Measurements from ENCODE around the gene PPEF1.
"Not testable (repeated sequence)": the region's sequence is repeated elsewhere in the genome, so short reads cannot be mapped to it uniquely, and the experiment has no call there.

Gene PPEF1

GRCh38 chrX:18761750-18762149, 54.3 kb downstream of the PPEF1 start:
- TF ChIP-seq CTCF (IDR thresholded peaks at IDR 0.05; ENCODE audit: insufficient read depth, missing control alignments) = no peak
- FAIRE-seq (no peak), DNase-seq (ENCODE audit: insufficient read length, low spot score) (no peak)

DNA sequence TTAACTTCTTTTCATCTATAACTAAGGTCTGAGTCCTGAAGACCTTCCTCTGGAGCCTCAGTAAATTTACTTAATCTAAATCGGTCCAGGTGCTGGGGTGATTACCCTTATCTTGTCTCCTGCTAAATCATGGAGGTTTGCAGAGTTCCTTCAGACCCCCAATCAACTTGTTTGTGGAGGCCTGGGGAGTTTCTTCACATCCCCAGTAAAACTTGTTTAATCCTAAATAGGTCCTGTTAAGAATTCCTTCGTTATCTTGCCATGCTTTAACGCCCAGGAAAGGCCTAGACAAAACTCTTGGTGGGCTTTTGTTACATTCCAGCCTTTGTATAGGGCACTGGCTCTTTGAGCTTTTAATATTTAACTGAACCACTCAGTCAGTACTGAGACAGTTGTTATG, 55.7 kb downstream of the PPEF1 start:
- DNase-seq (ENCODE audit: insufficient read length, low spot score) = not testable (repeated sequence)

GRCh38 chrX:18769364-18769763, 61.9 kb downstream of the PPEF1 start:
- no peak for TF ChIP-seq CTCF (IDR thresholded peaks at IDR 0.05; ENCODE audit: insufficient read depth, missing control alignments)
- no peak for DNase-seq (ENCODE audit: insufficient read length, low spot score)
- no peak for FAIRE-seq

More for the DNA sequence above, 55.7 kb downstream of the PPEF1 start:
- FAIRE-seq = not testable (repeated sequence)

GRCh38 chrX:18769812-18770573, 62.5 kb downstream of the PPEF1 start:
- TF ChIP-seq CTCF (IDR thresholded peaks at IDR 0.05; ENCODE audit: insufficient read depth, missing control alignments) = no peak
- FAIRE-seq (peak; percentile 80), DNase-seq (ENCODE audit: insufficient read length, low spot score) (no peak)

DNA sequence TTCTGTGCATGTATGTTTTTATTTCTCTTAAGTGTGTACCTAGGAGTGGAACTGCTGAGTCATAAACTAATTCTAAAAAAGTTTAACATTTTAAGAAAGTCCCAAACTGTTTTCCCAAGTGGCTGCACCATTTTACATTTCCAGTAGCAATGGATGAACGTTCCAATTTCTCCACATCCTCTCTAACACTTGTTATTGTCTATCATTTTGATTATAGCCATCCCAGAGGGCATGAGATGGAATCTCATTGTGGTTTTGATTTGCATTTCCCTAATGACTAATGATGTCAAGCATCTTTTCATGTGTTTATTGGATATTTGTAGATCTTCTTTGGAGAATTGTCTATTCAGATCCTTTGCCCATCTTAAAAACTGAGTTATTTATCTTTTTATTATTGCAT, 82.5 kb downstream of the PPEF1 start:
- DNase-seq (ENCODE audit: insufficient read length, low spot score) (no peak), FAIRE-seq (peak; percentile 44)
- no peak for TF ChIP-seq CTCF (IDR thresholded peaks at IDR 0.05; ENCODE audit: insufficient read depth, missing control alignments)

GRCh38 chrX:18792828-18793227, 85.4 kb downstream of the PPEF1 start:
- FAIRE-seq = no peak
- no peak for DNase-seq (ENCODE audit: insufficient read length, low spot score)
- TF ChIP-seq CTCF (IDR thresholded peaks at IDR 0.05; ENCODE audit: insufficient read depth, missing control alignments) = no peak

- FAIRE-seq (peak; percentile 99), DNase-seq (ENCODE audit: insufficient read length, low spot score) (no peak)
- TF ChIP-seq CTCF (IDR thresholded peaks at IDR 0.05; ENCODE audit: insufficient read depth, missing control alignments) = no peak
Measured at GRCh38 chrX:18793601-18794089, 86.2 kb downstream of the PPEF1 start.

All from D721Med (cell line).